Duodenal mucosa (tissue), 2 donors: ENCODE results near the gene KBTBD3.

Source experiments
- H3K27ac ChIP-seq: one replicate; pipeline ENCODE4 v1.7.0; 2013; ENCODE audit warnings: low read depth, low read length
- H3K27me3 ChIP-seq, 2 donors: one replicate each; pipeline ENCODE4 v1.7.0; 2013; ENCODE audit warnings: low read length in 2 of 2, control low read depth in 1 of 2; ENCODE audit not compliant: insufficient read depth in 2 of 2, control insufficient read depth in 1 of 2
- H3K36me3 ChIP-seq, 2 donors: one replicate each; pipeline ENCODE4 v1.7.0; 2013; ENCODE audit warnings: low read length in 2 of 2, control low read depth in 1 of 2; ENCODE audit not compliant: insufficient read depth in 2 of 2, control insufficient read depth in 1 of 2
- H3K4me1 ChIP-seq, 2 donors: one replicate each; pipeline ENCODE4 v1.7.0; 2013; ENCODE audit warnings: low read length in 2 of 2, control low read depth in 1 of 2; ENCODE audit not compliant: insufficient read depth in 2 of 2, control insufficient read depth in 1 of 2
- H3K4me3 ChIP-seq, 2 donors: one replicate each; pipeline ENCODE4 v1.7.0; 2013; ENCODE audit warnings: low read length in 2 of 2, low read depth in 1 of 2
- H3K9ac ChIP-seq, 2 donors: one replicate each; pipeline ENCODE4 v1.7.0; 2013; ENCODE audit warnings: low read length in 2 of 2, low read depth in 1 of 2
- H3K9me3 ChIP-seq, 2 donors: one replicate each; pipeline ENCODE4 v1.7.0; 2013; ENCODE audit warnings: low read length in 2 of 2, control low read depth in 1 of 2; ENCODE audit not compliant: control insufficient read depth in 1 of 2

Gene KBTBD3, protein sequence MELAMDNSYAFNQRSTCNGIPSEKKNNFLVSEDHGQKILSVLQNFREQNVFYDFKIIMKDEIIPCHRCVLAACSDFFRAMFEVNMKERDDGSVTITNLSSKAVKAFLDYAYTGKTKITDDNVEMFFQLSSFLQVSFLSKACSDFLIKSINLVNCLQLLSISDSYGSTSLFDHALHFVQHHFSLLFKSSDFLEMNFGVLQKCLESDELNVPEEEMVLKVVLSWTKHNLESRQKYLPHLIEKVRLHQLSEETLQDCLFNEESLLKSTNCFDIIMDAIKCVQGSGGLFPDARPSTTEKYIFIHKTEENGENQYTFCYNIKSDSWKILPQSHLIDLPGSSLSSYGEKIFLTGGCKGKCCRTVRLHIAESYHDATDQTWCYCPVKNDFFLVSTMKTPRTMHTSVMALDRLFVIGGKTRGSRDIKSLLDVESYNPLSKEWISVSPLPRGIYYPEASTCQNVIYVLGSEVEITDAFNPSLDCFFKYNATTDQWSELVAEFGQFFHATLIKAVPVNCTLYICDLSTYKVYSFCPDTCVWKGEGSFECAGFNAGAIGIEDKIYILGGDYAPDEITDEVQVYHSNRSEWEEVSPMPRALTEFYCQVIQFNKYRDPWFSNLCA

DNA sequence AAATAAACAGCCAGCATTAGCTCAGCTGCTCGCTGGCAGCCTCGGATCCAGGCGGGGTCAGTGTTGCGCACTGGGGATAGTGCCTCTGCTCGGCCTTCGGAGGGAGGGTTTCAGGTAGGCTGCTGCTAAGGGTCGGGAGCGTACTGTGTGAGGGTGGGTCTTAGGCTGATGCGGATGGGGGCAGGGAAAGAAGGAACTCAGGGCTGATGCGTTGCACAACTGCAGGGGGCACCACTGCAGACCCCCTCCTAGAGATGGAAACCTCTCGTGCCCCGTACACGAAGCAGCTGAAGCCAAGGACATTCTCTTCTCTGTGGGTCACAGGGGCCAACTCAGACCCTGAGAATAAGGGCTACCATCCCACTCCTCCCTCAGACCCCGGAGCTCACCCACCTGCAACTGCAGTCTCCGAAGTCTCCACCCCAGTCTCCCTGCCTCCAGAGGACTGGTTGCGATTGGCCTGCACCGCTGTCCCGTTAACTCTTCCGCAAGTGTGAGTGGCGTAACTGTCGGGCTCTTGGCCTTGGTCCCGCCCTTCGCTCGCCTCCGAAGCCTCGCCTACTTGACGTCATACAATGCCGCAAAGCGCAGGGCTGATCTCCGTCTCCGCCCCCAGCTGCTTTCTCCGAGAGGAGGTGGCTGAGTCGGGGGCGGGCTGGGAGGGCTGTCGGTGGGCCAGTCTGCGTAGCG lies at the start of gene KBTBD3:
Gene KBTBD3, minus strand, starts transcription at position 429 of the 690 bp plus-strand sequence. CDS start 18,250 bp downstream, outside the sequence.
- Histone ChIP-seq H3K27ac (peak within 1 kb of the TSS; percentile 95), H3K4me1 (peaks cover 17 to 21% of the 10 kb centered on the region in 2 donors), H3K9me3 (no peaks in the 10 kb centered on the region), H3K9ac (peak within 1 kb of the TSS; percentile 93 to 99), H3K27me3 (no peaks in the 10 kb centered on the region), H3K4me3 (peak within 1 kb of the TSS; percentile 94 to 98), H3K36me3 (peaks cover 9 to 18% of the 10 kb centered on the region in 2 donors)

DNA sequence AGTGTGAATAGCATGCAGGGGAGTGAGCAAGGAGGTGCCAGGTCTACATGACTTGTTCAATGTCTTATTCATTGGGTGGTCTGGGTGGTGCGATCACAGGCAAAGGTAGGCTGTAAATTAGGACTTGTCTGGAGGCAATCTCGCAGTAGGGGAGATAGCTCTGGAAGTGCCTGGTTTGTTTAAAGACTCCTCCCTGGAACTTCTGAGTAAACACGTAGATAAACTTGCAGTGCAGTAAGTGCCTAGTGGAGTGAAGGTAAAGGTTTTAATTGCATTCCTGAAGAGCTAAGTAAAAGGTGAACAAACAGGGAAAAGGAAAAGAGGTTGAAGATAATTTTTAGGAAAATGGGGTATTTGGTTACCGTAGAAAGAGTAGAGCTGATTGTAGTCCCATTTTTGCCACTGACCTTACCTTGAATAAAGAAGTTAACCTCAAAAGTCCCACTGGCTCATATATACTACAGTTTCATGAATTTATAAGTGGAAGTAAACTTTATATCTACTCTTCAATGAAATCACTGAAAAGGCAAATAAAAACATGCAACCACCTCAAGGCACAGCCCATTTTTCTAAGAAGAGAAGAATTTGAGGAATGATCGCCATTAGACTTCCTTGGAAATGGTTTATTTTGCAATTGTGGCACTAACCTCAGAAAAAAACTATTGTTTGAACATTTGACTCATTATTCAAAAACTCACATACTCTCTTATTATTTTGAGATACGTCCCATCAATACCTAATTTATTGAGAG lies 44.6 kb upstream of the KBTBD3 start:
- Histone ChIP-seq H3K27me3 (no peaks in the 10 kb centered on the region), H3K36me3 (no peaks in the 10 kb centered on the region), H3K9me3 (no peaks in the 10 kb centered on the region), H3K27ac (no peak overlapping the region), H3K9ac (no peak overlapping the region), H3K4me1 (no peaks in the 10 kb centered on the region), H3K4me3 (no peak overlapping the region)

DNA sequence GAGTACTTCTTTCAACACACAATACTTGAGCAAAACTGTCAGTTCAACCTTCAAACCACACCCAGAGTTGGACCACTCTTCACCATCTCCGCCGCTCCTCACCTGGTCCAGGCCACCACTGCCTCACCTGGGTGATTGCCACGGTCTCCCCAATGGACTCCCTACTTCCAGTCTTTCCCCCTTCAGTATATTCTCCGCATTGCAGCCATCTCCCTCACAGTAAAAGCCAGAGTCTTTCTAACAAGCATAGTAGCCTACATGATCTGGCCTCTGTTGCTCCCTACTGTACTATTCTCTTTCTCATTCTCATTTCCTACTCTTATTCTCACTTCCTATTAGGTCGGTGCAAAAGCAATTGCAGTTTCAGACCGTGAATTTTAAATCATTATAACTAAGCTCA lies 28.8 kb upstream of the KBTBD3 start:
- no peaks in the 10 kb centered on the region for H3K4me1 ChIP-seq
- H3K27me3 ChIP-seq, result no peaks in the 10 kb centered on the region
- no peak overlapping the region for H3K4me3 ChIP-seq
- H3K36me3 ChIP-seq, result no peaks in the 10 kb centered on the region
- no peaks in the 10 kb centered on the region for H3K9me3 ChIP-seq
- H3K27ac ChIP-seq, result no peak overlapping the region
- no peak overlapping the region for H3K9ac ChIP-seq

DNA sequence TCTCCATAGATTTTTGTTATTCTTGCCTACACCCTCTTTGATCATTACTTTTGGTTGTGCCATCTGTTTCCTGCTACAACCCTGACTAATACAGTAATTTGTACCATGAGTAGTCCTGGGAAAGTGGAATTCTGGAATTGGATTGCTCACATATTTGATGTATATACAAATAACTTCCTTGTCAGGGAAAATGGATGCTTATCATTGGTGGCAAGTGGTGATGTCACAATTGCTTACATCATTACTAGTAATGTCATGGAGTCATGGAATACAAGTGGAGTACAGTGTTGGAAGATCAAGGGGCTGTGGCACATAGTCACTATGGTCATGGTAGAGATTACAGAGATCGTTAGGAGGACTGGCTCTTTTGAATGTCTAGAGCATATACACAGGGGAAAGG lies 24.7 kb upstream of the KBTBD3 start:
- no peaks in the 10 kb centered on the region for H3K9me3 ChIP-seq
- H3K36me3 ChIP-seq, result peaks cover 5 to 10% of the 10 kb centered on the region in 2 donors
- H3K9ac ChIP-seq, result no peak overlapping the region
- no peaks in the 10 kb centered on the region for H3K27me3 ChIP-seq
- H3K27ac ChIP-seq, result no peak overlapping the region
- no peak overlapping the region for H3K4me3 ChIP-seq
- no peaks in the 10 kb centered on the region for H3K4me1 ChIP-seq

DNA sequence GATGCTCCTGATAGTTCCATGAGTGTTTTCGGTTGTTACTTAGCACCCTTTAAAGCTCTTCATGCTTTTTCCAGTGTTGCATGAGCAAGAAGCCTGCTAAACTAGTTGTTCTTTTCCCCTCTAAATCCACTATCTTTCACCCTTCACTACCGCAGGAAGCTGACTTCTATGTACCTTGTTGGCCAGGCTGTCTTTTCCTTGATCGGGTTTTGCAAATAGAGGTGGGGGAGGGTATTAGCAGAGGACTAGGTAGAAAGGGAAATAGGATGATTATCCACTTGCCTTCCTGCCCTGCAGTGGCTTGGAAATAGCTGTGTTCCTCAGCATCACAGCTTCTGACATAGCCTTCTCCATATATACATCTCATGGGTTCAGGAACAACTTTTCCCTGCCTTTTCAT lies 24.2 kb upstream of the KBTBD3 start:
- H3K36me3 ChIP-seq, result peaks cover 10 to 15% of the 10 kb centered on the region in 2 donors
- H3K27me3 ChIP-seq, result no peaks in the 10 kb centered on the region
- no peaks in the 10 kb centered on the region for H3K4me1 ChIP-seq
- no peak overlapping the region for H3K4me3 ChIP-seq
- no peaks in the 10 kb centered on the region for H3K9me3 ChIP-seq
- H3K27ac ChIP-seq, result no peak overlapping the region
- no peak overlapping the region for H3K9ac ChIP-seq

DNA sequence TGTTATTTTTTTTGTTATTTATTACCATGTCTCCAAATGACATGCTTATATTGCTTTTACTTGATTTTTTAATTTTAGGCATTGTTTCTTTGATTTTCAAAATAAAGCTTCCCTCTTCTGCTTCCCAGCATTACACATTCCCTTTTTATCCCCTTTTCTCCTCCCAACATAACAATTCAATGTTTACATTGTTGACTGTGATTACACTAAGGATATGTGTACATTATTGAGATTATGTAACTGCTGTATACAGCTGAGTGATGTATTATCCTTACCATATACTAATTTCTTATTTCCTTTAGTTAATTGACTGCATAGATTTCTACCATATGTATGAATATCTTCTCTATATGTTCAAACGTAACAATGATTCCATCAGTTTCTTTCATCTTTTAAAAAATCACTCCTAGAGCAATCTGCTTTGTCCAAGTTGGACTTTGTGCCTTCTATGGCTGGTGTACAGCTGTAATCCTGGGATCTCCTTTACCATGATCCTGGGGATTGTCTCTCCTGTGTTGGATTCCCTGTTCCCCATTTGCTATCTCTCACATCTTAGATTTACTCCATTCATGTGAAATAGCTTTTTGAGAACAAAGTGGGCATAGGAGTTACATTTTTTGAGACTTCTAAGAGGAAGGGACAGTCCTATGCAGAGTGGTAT lies 21.9 kb upstream of the KBTBD3 start:
- Histone ChIP-seq H3K27me3 (no peaks in the 10 kb centered on the region), H3K27ac (no peak overlapping the region), H3K36me3 (peaks cover 12 to 30% of the 10 kb centered on the region in 2 donors), H3K9me3 (no peaks in the 10 kb centered on the region), H3K9ac (no peak overlapping the region), H3K4me1 (no peaks in the 10 kb centered on the region), H3K4me3 (no peak overlapping the region)

DNA sequence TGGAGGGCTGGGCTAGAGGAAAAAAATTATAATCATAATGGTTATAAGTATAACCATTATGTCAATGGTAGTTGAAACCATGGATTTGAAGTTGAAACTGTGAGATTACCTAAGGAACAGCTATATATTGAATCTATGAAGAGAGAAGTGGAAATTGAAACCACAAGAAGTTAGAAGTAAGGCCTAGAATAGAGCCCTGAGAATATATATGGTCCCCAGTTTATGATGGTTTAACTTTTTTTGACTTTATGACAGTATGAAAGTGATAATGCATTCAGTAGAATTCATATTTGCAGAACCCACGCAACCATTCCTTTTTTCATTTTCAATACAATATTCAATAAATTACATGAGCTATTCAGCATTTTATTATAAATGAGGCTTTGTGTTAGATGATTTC lies 15.3 kb upstream of the KBTBD3 start:
- H3K27ac ChIP-seq, result no peak overlapping the region
- H3K4me3 ChIP-seq, result no peak overlapping the region
- H3K9me3 ChIP-seq, result no peaks in the 10 kb centered on the region
- no peak overlapping the region for H3K9ac ChIP-seq
- peaks cover 7% of the 10 kb centered on the region in 2 donors for H3K4me1 ChIP-seq
- no peaks in the 10 kb centered on the region for H3K27me3 ChIP-seq
- peaks cover 22 to 50% of the 10 kb centered on the region in 2 donors for H3K36me3 ChIP-seq

- Histone ChIP-seq H3K9ac (no peak overlapping the region), H3K27me3 (no peaks in the 10 kb centered on the region), H3K4me3 (no peak overlapping the region), H3K36me3 (peaks cover 14 to 42% of the 10 kb centered on the region in 2 donors), H3K27ac (no peak overlapping the region), H3K9me3 (no peaks in the 10 kb centered on the region), H3K4me1 (peaks cover 7 to 12% of the 10 kb centered on the region in 2 donors)
Measured at GRCh38 chr11:106091480-106092123, 14.5 kb upstream of the KBTBD3 start.

DNA sequence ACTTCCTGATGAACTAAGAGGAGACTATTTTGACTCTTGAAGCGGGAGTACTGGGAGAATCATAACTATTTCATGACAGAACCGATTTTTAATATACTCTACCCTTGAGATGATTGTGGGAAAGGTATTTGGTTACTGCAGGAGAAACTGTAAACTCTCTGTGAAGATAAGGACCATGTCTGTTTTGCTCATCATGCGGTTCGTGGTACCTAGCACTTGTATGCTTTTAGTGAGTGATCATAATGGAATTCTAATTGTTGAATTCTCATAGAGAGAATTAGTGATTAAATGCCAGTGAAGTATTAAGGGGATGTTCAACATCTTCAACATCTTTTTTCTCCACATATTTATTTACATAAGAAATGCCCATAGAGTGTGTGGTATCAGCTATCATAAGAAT lies 11.7 kb upstream of the KBTBD3 start:
- Histone ChIP-seq H3K4me3 (no peak overlapping the region), H3K27ac (no peak overlapping the region), H3K9ac (no peak overlapping the region), H3K27me3 (no peaks in the 10 kb centered on the region), H3K9me3 (no peaks in the 10 kb centered on the region), H3K36me3 (peaks cover 9 to 22% of the 10 kb centered on the region in 2 donors), H3K4me1 (peaks cover 7 to 12% of the 10 kb centered on the region in 2 donors)
